GM18868 (cell line): ENCODE data around the gene PLPP2.

Experiments
- ATAC-seq: cut with Tn5 transposase; IDR thresholded peaks from one replicate; pipeline ENCODE4 v1.9.1; 2021; ENCODE audit warnings: mild to moderate bottlenecking, moderate library complexity; ENCODE audit not compliant: unreplicated experiment

The PLPP2 gene

GRCh38 chr19:294341-294945 lies 3.2 kb upstream of the PLPP2 start:
- ATAC-seq: no peak

GRCh38 chr19:293436-294110 lies 2.4 kb upstream of the PLPP2 start:
- no peak for ATAC-seq

GRCh38 chr19:292951-293350 lies 1.7 kb upstream of the PLPP2 start:
- ATAC-seq: no peak

- ATAC-seq: no peak
Measured at GRCh38 chr19:292281-292884, 1.2 kb upstream of the PLPP2 start.

- no peak for ATAC-seq
Measured at GRCh38 chr19:291561-292280, 518 bp upstream of the PLPP2 start.

GRCh38 chr19:290372-291005 lies 714 bp downstream of the PLPP2 start:
- ATAC-seq: no peak

GRCh38 chr19:289651-290371 lies 1.4 kb downstream of the PLPP2 start:
- no peak for ATAC-seq

- no peak for ATAC-seq
Measured at GRCh38 chr19:288911-289310, 2.3 kb downstream of the PLPP2 start.

GRCh38 chr19:287381-287871 lies 3.8 kb downstream of the PLPP2 start:
- ATAC-seq: no peak

- no peak for ATAC-seq
Measured at GRCh38 chr19:283395-283794, 7.8 kb downstream of the PLPP2 start.

- ATAC-seq: no peak
Measured at GRCh38 chr19:282501-282900, 8.7 kb downstream of the PLPP2 start.

- ATAC-seq: no peak
Measured at GRCh38 chr19:281992-282391, 9.2 kb downstream of the PLPP2 start.

- no peak for ATAC-seq
Measured at GRCh38 chr19:281156-281853, 9.9 kb downstream of the PLPP2 start.

- no peak for ATAC-seq
Measured at GRCh38 chr19:280541-281009, 10.6 kb downstream of the PLPP2 start.

- ATAC-seq: no peak
Measured at GRCh38 chr19:279656-280055, 11.5 kb downstream of the PLPP2 start.

GRCh38 chr19:279231-279630 lies 12.0 kb downstream of the PLPP2 start:
- ATAC-seq: no peak

- ATAC-seq: no peak
Measured at GRCh38 chr19:277581-278165, 13.5 kb downstream of the PLPP2 start.

GRCh38 chr19:277131-277530 lies 14.1 kb downstream of the PLPP2 start:
- ATAC-seq: no peak

GRCh38 chr19:275958-276646 lies 15.1 kb downstream of the PLPP2 start:
- ATAC-seq: no peak
